ENCODE data around the gene RRBP1.

GRCh38 chr20:17617868-17618672 lies 64.0 kb downstream of the RRBP1 start:
- TF ChIP-seq CTCF (IDR thresholded peaks at IDR 0.05) (no peak), POLR2AphosphoS5 (IDR thresholded peaks at IDR 0.05; ENCODE audit: insufficient read depth in 1 of 2, low read depth in 1 of 2) (no peak), POLR2A (IDR thresholded peaks at IDR 0.05) (no peak)

Measured in vagina (tissue), 2 donors.